HG02588 (cell line): Measurements from ENCODE around the gene LIMS1.
"Not testable (repeated sequence)": the region's sequence is repeated elsewhere in the genome, so short reads cannot be mapped to it uniquely, and the experiment has no call there.

ENCODE experiments used
- ATAC-seq: cut with Tn5 transposase; IDR thresholded peaks from one replicate; pipeline ENCODE4 v1.9.1; 2021; ENCODE audit warnings: mild to moderate bottlenecking, moderate library complexity; ENCODE audit not compliant: unreplicated experiment

The LIMS1 gene

DNA sequence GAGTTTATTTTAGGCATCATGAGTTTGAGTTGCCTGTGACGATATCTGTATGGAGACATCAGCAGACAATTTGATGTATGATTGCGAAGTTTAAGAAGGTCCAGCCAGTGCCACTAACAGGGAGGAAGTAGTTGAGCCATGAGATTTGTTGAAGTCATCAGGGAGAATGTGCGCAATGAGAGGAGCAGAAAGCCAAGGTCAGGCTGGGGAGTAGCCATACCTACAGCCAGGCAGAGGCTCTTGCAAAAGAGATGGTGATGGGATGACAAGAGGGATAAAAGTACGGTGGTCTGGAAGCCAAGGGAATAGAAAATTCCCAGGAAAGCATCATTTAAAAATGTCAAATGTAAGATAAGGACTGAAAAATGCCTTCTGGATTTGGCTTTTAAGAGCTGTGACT is 51.2 kb downstream of the LIMS1 start:
- ATAC-seq, result no peak

DNA sequence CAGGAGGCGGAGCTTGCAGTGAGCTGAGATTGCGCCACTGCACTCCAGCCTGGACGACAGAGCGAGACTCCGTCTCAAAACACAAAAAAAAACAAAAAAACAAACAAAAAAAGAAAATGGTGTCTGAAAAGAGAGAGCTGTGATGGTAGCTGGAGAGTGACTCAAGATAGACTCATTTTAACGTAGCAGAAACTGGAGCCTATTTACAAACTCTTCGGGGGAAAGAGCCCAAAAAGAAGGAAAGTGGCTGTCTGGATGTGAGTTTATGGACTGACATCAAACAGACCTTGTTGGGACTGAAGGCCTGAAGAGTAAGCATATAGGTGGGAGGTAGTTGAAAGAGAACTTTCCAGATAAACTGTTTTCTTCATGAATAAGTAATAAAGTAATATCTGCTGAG is 51.8 kb downstream of the LIMS1 start:
- ATAC-seq, result no peak

DNA sequence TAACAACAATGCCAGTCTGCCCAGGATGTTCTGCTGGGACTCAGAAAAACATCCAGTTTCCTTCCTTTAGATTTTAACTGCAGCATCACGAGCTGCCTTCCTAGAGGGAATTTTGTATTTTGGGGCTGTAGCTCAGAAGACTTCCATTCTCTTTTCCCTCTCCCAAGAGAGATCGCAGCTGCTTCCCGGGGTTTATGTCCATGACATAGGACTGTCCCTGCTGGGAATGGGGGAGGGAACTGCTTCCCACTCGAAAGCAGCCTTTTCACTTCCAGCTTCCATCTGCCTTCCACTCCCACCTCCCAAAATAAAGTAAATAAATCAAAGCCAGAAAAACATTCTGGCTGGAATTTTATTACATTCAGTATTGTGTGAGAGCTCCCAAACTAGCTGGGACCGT is 52.4 kb downstream of the LIMS1 start:
- no peak for ATAC-seq

DNA sequence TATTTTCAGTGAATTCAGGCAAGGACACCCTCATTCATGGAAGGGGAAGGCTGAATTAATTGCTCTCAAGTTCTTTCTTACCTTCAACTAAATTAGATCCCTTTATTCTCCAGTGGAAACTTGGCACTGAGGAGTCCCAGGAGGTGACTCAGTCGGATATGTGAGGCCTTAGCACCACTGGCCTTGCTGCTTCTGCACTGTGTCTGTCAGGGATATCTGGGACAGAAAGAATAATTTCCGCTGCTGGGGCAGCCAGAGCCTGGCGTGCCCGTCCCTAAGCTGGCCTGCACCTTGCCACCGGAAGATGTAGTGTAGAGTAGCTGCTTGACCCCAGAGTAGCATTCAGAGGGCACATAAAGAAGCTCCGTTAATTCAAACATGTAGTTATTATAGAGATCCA is 53.4 kb downstream of the LIMS1 start:
- ATAC-seq, result no peak

DNA sequence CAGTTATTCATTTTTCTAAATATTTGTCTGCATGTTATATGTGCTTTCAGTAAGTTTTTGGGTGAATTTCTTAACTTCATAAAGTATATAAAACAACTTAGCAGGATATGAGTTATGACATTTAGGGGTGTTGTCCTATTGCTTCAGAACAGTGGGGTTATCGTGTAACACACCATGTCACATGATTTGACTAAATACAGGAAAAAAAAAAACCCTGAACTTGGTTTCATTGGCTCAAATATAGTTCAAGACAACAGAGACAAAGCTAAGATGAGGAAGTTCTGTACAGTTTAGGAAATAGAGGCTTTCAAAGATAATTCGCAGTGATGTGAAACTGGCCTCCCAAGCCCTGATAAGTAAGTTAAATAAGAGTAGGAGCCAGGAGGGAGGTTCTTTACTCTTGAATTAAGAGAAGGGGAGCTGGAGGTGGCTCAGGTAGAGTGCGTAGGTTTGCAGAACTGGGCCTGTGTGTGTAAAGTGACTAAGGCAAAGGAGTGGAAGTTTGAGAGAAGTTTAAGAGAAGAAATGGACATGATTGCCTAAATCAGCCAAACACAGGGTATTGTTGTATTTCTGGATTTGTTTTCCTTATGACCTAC is 53.9 kb downstream of the LIMS1 start:
- no peak for ATAC-seq

DNA sequence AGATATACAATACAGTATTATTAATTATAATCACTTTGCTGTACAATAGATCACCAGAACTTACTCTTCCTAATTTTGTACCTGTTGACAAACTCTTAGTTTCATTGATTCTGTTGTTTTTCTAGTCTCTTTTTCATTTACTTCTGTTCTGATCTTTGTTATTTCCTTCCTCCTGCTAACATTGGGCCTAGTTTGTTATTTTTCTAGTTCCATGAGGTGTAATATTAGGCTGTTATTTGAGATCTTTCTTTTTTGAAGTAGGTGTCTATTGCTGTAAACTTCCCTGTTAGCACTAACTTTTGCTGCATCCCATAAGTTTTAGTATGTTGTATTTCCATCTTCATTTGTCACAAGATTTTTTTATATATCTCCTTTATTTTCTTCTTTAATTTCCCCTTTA is 55.1 kb downstream of the LIMS1 start:
- no peak for ATAC-seq

DNA sequence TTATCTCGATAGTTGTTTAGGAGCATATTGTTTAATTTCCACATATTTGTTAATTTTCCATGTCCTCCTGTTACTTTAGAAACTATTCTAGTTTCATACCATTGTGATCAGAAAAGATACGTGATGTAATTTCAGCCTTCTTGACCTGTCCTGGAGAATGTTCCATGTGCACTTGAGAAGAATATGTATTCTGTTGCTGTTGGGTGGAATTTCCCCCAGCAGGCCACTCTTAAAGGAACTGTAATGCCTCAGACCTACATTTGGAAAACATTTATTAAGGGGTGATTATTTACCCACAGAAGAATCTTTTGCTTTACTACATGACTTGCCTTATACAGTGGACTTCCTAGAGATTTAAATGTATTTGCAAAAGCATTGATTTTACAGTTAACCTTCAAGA is 55.5 kb downstream of the LIMS1 start:
- no peak for ATAC-seq

DNA sequence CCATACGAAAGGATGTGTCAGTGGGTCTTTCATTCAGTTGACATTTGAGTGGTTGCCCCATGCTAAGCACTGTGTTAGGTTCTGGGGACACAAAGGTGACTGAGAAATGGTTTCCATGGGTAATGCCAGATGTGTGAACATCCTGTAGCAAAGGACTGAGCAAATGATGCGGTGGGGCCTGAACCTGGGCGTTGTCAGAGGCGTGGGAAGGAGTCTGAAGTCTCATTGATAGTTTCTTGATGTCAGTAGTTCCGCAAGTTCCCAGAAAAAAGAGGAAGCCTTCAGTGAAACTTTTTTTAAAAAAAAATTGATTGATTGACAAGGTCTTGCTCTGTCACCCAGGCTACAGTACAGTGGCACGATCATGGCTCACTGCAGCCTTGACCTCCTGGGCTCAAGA is 56.9 kb downstream of the LIMS1 start:
- ATAC-seq, result no peak

DNA sequence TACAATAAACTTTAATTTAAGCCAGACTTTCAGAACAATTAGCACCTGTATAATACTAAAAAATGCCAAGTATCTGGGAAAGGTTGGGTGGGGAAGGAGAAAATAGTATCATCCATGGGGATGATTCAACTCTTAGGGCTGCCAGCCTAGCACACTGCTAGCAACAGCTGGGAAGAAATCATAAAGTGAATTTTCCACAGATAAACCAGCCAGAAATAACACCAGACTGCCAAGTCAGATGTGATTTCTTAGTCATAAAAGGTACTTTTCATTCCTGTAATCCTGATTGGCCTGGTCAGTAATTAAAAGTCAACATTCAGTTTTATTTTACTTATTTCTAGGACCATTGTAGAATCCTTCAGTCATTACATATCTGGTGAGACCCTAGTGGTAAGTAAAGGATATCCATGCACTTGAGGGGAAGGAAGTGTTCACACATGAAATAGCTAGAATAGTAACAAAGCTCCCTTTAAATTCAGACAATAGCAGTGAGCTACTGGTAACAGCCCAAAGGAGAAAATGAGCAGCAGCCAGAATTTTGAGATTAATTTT is 59.4 kb downstream of the LIMS1 start:
- ATAC-seq, result peak; percentile 6

DNA sequence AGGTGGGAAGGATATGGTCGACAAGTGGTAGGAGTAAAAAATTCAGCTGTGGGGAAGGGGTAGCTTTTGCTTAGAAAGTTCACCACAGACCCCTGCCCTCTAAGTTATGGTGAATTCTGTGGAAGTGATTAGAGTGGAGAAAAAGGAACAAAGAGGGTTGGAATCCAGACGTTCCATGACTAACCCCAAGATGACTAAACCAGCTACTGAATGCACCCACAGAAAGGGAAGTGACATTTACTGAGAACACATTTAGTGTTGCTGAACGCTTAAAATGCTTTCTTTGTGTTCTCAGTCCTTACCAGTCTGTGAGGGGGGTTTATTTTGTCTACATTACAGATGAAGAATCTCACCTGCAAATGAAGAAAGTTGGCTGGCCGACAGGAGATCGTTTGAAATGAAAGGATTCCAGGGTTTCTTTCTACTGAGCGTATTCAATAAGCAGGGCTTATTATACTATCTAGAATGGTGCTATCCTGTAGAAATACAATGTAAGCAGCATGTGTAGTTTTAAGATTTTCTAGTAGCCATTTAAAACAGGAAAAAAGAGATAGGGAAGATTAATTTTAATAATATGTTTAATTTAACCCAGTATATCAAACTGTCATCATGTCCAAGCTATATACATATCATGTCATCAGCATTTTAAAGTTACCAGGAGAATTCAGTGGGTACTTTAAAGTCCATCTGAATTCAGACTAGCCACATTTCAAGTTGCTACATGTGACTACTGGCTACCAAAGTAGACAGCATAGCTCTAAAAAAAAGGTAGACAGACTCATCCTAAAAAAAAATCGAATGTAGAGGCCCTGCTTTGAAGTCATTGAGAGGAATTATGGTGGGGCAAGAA is 60.1 kb downstream of the LIMS1 start:
- ATAC-seq, result peak; percentile 91

DNA sequence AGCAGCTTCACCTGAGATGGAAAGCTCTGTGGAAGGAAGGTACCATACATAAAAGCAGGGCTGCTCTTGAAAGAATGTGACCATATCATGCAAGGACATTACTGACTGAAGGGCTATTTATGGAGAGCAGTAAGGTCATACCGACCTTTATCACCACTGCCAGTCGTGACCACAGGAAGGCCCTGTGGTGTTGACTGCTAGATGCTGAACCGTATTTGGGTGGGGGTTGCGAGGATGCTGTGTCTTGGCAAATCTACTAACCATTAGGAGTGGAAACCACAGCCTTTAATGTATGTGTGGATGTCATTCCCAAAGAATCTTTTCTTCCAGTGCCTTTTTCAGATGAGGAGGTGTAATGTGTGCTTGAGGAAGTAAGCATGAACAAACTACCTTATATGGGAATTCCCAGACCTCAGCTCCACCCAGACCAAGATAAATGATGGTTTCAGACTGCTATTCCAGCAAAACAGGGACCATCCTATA is 60.8 kb downstream of the LIMS1 start:
- ATAC-seq, result peak; percentile 62

DNA sequence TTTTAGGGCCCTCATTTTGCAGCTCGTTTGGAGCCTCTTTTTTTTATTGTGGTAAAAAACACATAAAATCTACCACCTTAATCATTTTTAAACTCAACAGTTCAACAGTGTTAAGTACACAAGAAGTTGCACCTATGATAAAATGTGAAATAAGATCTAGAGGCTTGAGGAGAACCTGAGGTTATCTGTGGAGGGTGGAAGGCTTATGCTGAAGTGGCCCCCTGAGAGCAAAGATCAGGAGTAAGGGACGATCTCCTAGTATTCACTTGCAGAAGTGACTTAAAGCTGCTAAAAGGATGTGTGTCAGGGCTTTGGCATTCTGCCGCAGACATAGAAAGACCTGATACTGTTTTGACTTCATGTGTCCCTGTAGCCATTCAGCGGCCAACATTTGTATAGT is 61.5 kb downstream of the LIMS1 start:
- not testable (repeated sequence) for ATAC-seq

DNA sequence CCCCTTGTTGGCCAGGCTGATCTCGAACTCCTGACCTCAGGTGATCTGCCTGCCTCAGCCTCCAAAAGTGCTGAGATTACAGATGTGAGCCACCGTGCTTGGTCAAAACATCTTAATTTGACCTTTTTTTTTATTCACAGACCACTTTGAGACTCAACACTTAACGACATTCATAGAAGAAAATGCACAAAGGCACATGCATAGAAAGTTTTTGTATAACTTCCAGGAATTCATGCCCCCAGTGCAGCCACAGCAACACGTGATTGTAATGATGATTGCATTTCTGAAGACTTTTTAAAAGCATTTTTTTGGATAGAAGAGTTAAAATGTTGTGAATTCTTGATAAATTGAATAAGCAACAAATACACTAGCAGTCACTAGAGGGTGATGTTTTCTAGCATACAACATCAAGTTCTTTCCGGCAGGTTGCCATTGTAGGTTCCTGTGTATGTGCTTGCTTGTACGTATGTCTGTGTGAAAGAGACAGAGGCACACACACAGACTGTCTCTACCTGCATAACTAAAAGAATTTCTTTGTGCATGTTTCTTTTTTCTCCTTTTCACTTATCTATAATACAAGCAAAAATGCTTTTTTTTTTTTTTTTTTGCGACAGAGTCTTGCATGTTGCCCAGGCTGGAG is 63.0 kb downstream of the LIMS1 start:
- not testable (repeated sequence) for ATAC-seq

DNA sequence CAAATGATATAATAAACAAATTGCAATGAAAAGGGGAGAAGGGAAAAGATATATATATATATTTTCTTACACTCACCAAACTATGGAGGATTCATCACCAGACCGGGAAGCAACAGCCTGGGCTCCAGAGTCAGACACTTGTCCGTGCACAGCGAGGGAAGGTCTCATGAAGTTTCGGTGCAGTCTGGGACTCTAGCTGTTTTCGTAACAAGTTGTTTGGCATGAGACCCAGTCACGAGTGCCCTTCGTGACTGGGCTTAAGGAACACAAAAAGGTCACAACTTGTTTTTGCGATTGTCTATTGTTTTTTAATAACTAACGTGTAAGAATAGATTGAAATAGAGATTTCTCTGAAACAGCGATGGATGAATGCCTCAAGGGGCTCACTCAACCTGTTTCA is 66.9 kb downstream of the LIMS1 start:
- not testable (repeated sequence) for ATAC-seq

DNA sequence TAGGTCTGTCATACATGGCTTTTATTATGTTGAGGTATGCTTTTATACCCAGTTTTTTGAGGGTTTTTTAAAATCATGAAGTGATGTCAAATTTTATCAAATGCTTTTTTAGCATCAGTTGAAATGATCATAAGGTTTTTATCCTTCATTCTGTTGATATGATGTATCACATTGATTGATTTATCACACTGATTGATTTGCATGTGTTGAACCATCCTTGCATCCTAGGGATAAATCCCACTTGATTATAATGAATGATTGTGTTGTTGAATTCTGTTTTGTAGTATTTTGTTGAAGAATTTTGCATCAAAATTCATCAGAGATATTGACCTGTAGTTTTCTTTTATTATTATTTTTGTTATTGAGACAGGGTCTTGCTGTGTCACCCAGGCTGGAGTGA is 68.2 kb downstream of the LIMS1 start:
- no peak for ATAC-seq

DNA sequence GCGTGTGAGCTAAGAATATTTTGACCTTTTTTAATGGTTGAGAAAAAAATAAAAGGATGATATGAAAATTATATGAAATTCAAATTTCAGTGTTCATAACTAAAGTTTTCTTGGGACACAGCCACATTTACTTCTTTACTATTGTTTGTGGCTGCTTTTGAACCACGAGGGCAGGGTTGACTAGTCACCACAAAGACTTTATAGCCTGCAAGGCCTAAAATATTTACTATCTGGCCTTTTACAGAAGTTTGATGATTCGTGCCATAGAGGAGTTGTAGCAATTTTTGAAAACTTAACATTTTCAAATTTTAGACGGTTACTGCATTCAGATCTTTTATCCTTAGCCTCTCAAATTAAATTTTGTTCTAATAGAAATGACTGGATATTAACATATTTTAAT is 69.9 kb downstream of the LIMS1 start:
- no peak for ATAC-seq

DNA sequence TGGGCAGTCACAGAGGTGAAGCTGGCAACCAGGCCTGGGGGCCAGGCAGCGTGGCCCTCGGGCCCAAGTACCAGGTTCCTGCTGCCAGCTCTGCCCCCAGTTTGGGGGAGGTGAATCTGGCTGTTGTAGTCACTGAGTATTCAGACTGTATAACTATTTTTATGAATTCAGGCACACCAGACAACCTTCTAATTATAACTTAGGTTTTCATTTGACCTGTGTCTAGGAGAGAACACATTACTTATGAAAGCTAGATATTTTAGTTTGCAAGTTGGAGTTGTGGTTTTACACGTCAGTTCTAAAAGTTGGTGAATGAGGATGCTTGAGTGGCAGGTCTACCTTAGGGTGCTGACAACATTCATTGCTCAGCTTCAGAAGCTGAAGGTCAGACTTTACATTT is 71.7 kb downstream of the LIMS1 start:
- peak; percentile 70 for ATAC-seq

DNA sequence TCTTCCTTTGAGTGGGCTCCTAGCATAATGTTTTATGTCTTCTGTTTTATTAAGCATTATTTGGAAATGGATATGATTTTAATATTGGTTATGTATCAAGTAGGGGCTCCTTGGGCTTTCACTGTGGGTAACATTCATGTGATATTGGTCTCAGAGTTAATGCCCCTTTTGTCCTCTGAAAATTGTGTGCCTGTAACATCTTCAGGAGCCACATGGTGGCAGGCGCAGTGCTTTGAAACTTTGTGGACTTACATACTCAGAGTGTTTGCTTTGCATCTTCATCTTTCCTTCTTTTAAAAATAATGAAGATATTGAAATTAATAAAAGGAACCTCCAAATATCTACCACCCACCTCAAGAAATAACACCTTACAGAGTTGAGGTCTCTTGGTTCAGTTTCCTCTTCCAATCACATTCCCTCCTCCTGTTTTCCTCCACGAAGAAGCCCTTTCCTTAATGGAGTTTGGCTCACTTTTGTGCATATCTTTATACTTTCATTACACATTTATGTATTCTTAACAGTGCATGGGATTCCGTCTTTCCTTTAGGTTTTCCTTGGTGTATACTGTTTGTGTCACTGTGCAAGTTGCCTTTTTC is 73.5 kb downstream of the LIMS1 start:
- no peak for ATAC-seq

DNA sequence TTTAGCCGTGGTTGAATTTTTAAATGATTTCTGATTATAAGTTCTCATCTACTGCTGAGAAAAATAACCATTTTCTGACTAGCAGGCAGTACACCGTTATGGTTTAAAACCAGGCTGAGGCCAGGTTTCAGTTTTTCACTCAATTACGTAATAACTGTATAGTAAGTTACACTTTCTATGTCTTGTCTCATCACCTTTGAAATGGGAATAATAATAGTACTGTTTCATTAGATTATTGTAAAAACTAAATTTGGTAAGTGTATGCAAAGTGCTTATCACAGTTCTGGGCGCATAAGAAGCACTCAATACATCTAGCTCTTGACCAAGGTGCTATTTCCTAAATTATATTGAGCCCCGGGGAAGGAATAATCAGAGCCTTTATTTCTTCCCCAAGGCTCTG is 76.8 kb downstream of the LIMS1 start:
- ATAC-seq, result no peak

DNA sequence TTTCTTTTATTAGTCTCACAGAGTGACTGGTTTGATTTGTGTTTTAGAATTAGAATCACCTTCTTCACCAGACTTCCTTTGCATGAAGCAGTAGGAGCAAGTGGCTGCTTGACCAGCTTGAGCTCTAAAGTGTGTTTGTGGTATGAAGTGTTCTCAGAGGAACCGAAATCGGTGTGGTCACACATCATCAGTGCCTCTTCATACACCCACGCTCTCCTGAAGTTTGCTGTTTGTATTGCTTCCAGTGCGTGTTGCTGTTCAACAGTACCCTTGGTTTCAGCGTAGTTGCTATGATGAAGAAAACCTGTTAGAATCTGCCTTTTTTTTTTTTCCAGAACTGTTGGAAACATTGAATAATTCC is 77.9 kb downstream of the LIMS1 start:
- peak; percentile 76 for ATAC-seq

DNA sequence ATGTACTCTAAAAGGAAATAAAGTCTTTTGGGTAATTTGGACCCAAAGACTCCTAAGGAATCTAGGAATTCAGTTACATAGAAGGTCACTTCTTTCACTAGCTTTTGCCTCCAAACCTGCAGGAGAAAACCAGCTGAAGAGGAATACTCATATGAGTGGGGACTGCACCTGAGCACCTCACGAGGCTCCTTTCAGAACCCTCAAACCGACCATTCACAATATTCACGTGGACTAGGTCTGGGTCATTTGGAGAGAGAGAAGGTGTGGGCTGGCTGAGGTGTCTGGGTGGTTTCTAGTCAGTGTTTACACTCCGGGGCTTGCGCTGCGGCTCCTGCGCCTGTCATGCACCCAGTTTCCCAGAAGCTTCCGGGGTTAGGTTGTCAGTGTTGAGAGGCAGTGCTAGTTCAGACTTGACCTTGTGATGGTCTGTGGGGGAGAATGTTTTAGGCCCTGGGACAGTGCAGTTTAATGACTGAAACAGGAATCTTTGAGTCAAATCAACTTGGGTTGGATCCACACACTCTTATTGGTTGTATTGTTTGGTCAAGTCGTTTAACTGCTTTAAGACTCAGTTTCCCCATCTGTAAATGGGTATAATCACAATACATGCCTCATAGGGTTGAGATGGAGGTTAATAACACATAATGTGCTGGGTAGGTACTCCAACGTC is 78.4 kb downstream of the LIMS1 start:
- ATAC-seq, result peak; percentile 85
